Heart left ventricle (tissue), 16 donors: ENCODE measurements around the gene EFNB3. TPM values are rescaled to one million over a fixed set of nuclear protein-coding genes. Genes with fewer than 3 reads are reported as not detected.

Experiments used
- ATAC-seq, 4 donors: fragments of 200-7000 bp; cut with Tn5 transposase; one replicate each; pipeline ENCODE4 v1.9.1; 2020 to 2022; ENCODE audit warnings: moderate library complexity in 4 of 4, mild to moderate bottlenecking in 3 of 4, moderate number of reproducible peaks in 1 of 4
- DNase-seq, 5 donors: peaks; one replicate each; pipeline ENCODE4 v3.0.0-alpha.2; 2020
- H3K27ac ChIP-seq, 12 donors: fragments of 200-600 bp; sonication (generic) in 4 of 12; one replicate each; pipeline versions ENCODE4 v1.5.0 to v1.8.0; 2016 to 2022; ENCODE audit warnings: mild to moderate bottlenecking in 2 of 12
- H3K27me3 ChIP-seq, 9 donors: fragments of 200-600 bp; sonication (generic) in 2 of 9; one replicate each; pipeline versions ENCODE4 v1.5.1 to v1.8.0; 2016 to 2022; ENCODE audit warnings: mild to moderate bottlenecking in 3 of 9
- H3K36me3 ChIP-seq, 9 donors: fragments of 200-600 bp; sonication (generic) in 2 of 9; one replicate each; pipeline versions ENCODE4 v1.5.0 to v1.8.0; 2018 to 2022; ENCODE audit warnings: mild to moderate bottlenecking in 2 of 9
- H3K4me1 ChIP-seq, 12 donors: fragments of 200-600 bp; sonication (generic) in 4 of 12; one replicate each; pipeline versions ENCODE4 v1.5.0 to v1.8.0; 2016 to 2022; ENCODE audit warnings: mild to moderate bottlenecking in 3 of 12
- H3K4me3 ChIP-seq, 12 donors: fragments of 200-600 bp; sonication (generic) in 4 of 12; one replicate each; pipeline versions ENCODE4 v1.5.0 to v1.8.0; 2017 to 2022; ENCODE audit warnings: mild to moderate bottlenecking in 9 of 12, moderate library complexity in 4 of 12
- H3K9me3 ChIP-seq, 12 donors: fragments of 200-600 bp; sonication (generic) in 4 of 12; one replicate each; pipeline versions ENCODE4 v1.5.0 to v1.8.0; 2016 to 2022; ENCODE audit warnings: mild to moderate bottlenecking in 1 of 12
- CTCF ChIP-seq, 12 donors: fragments of 200-600 bp; sonication (generic) in 4 of 12; IDR thresholded peaks; one replicate each; pipeline versions ENCODE4 v1.5.0 to v1.8.0; 2018 to 2022; ENCODE audit warnings: antibody characterized with exemption in 12 of 12, mild to moderate bottlenecking in 5 of 12
- POLR2A ChIP-seq, 2 donors: fragments of 450-650 bp; IDR thresholded peaks; one replicate each; pipeline ENCODE4 v1.6.1; 2017; ENCODE audit warnings: antibody characterized with exemption in 2 of 2, mild to moderate bottlenecking in 2 of 2, moderate library complexity in 2 of 2
- WGBS, 4 donors: extraction: QIAGEN DNeasy Blood & Tissue Kit in 2 of 4; methylation state at CpG; one replicate each; pipeline versions ENCODE4 v1.1.5 to v1.1.7; 2013 to 2018; 5-methylcytosine and 5-hydroxymethylcytosine counted together
- intact Hi-C, 10 donors: fragments of 100-400 bp; cut with DNase I; formaldehyde crosslinking; loops; one replicate each; pipeline versions ENCODE4 v1.11.1 to v1.14.2; 2022
- polyA plus RNA-seq, 2 donors: library from polyadenylated mRNA; stranded (reverse); fragments of 200-250 nt; gene quantifications; one replicate each; pipeline ENCODE4 v1.2.3, GENCODE V29; 2013
- total RNA-seq, 9 donors: library from RNA; depleted of rRNA in 2 of 9; stranded (reverse); fragments of >200 nt in 2 of 9; fragmentation: NEBNext Ultra II Directional in 3 of 9; extraction: Animal tissue kit (Norgen Biotek cat#: 25700) in 3 of 9; gene quantifications; one replicate each; pipeline versions ENCODE4 v1.1.0 to v1.2.4, GENCODE V29; 2016 to 2023
- donor health status: ischemic (EF 13 %, LVEDD 7.1; RV severe dilation, severe dysfunction).
- donor health status: healthy with polysubstance abuse.
- donor health status: DM: no; HTN: yes; CAD: no.
- donor health status: DM: no; HTN: no; CAD: no.
- donor health status: ischemic (EF 25% LVEDD 6.9; RV normal size, moderate dysfunction).
- donor health status: ischemic (EF 25% LVEDD 5.7; RV mildly dilated, moderate dysfunction).
- donor health status: healthy.
- donor health status: DM: yes; HTN: yes; CAD: no.
- donor health status: ischemic (EF 35%, LVEDD 5.7; RV mildly dilated, moderate dysfunction).
- donor health status: nonischemic (EF 11% LVEDD 7.7; RV severe dilation, severe dysfunction).
- donor health status: DM: yes; HTN: yes; CAD: no.
- donor health status: PGD.
- donor health status: ischemic (EF 29% LVEDD 5.4; RV normal size, mild dysfunction).
- donor health status: nonischemic (EF 23%, LVEDD 6.1; RV moderate dilation, normal function).

EFNB3 gene
- total and polyA plus RNA-seq, 11 donors = 0.10 to 4.6 (median 0.36) TPM

- peaks cover 0 to 10% (median 5%) of the 10 kb centered on the region in 12 donors for H3K4me1 ChIP-seq
- WGBS, 4 donors = 67 to 77% (median 71%) methylated on average over 4 of the region's 4 CpGs
- H3K27me3 ChIP-seq = no peaks in the 10 kb centered on the region
- peaks cover 0 to 6% (median 0%) of the 10 kb centered on the region in 12 donors for H3K9me3 ChIP-seq
- no peak overlapping the region for H3K4me3 ChIP-seq
- intact Hi-C loops = no loop called here
- no peaks in the 10 kb centered on the region for H3K36me3 ChIP-seq
- no peak for ATAC-seq
- no peak for DNase-seq
- H3K27ac ChIP-seq = no peak overlapping the region
- no peak for TF ChIP-seq CTCF (IDR thresholded peaks at IDR 0.05)
- TF ChIP-seq POLR2A (IDR thresholded peaks at IDR 0.05) = no peak
These were observed 45.4 kb downstream of the EFNB3 start for GRCh38 chr17:7750321-7750821.

- Histone ChIP-seq H3K27ac (no peak overlapping the region), H3K9me3 (peaks cover 0 to 6% (median 0%) of the 10 kb centered on the region in 12 donors), H3K4me1 (no peaks in the 10 kb centered on the region), H3K27me3 (no peaks in the 10 kb centered on the region), H3K4me3 (no peak overlapping the region), H3K36me3 (no peaks in the 10 kb centered on the region)
- ATAC-seq (no peak), DNase-seq (no peak)
- whole genome bisulfite sequencing, 4 donors = 82 to 97% (median 88%) methylated on average over 4 to 8 of the region's 8 CpGs
- intact Hi-C loops = no loop called here
- no peak for TF ChIP-seq POLR2A (IDR thresholded peaks at IDR 0.05)
- no peak for TF ChIP-seq CTCF (IDR thresholded peaks at IDR 0.05)
These were observed 49.7 kb downstream of the EFNB3 start for GRCh38 chr17:7754656-7755055.

- Histone ChIP-seq H3K27ac (no peak overlapping the region), H3K9me3 (peaks cover 0 to 2% (median 0%) of the 10 kb centered on the region in 12 donors), H3K36me3 (no peaks in the 10 kb centered on the region), H3K4me3 (no peak overlapping the region), H3K27me3 (no peaks in the 10 kb centered on the region), H3K4me1 (no peaks in the 10 kb centered on the region)
- TF ChIP-seq CTCF (IDR thresholded peaks at IDR 0.05) = no peak
- TF ChIP-seq POLR2A (IDR thresholded peaks at IDR 0.05) = no peak
- no peak for DNase-seq
- 55 to 69% (median 61%) methylated on average over 9 of the region's 9 CpGs for WGBS, 4 donors
- intact Hi-C loops = no loop called here
- no peak for ATAC-seq
These were observed 50.3 kb downstream of the EFNB3 start for GRCh38 chr17:7755095-7755890.

- H3K27ac ChIP-seq = no peak overlapping the region
- no peaks in the 10 kb centered on the region for H3K27me3 ChIP-seq
- DNase-seq = no peak
- no peaks in the 10 kb centered on the region for H3K36me3 ChIP-seq
- H3K9me3 ChIP-seq = no peaks in the 10 kb centered on the region
- H3K4me3 ChIP-seq = no peak overlapping the region
- no peaks in the 10 kb centered on the region for H3K4me1 ChIP-seq
- ATAC-seq = no peak
- WGBS, 4 donors = 88 to 91% (median 89%) methylated on average over 14 of the region's 14 CpGs
- intact Hi-C loops = no loop called here
- TF ChIP-seq POLR2A (IDR thresholded peaks at IDR 0.05) (no peak), CTCF (IDR thresholded peaks at IDR 0.05) (no peak)
These were observed 52.0 kb downstream of the EFNB3 start for GRCh38 chr17:7756968-7757367.

Other genes starting within 250 kb of the EFNB3 start
- 10 to 100 TPM; 51.8 to 77.2 (median 59.5) TPM for gene ZBTB4, start 225.6 kb upstream of the EFNB3 start, total RNA-seq
- gene ZBTB4, start 225.6 kb upstream of the EFNB3 start, polyA plus RNA-seq = 10 to 100 TPM; 29.3 to 35.3 TPM
- not detected for gene SLC35G6, start 223.8 kb upstream of the EFNB3 start, total RNA-seq
- under 1 TPM in 1 of 2 donors, not detected in 1; 0.08 TPM for gene SLC35G6, start 223.8 kb upstream of the EFNB3 start, polyA plus RNA-seq
- gene POLR2A, start 220.8 kb upstream of the EFNB3 start, total RNA-seq = 10 to 100 TPM; 31.4 to 77.6 (median 50.7) TPM
- 10 to 100 TPM; 17.3 to 18.5 TPM for gene POLR2A, start 220.8 kb upstream of the EFNB3 start, polyA plus RNA-seq
- gene TNFSF12, start 156.1 kb upstream of the EFNB3 start, total RNA-seq = 10 to 100 TPM; 20.3 to 49.5 (median 35.1) TPM
- 10 to 100 TPM; 19.6 to 36.8 TPM for gene TNFSF12, start 156.1 kb upstream of the EFNB3 start, polyA plus RNA-seq
- 10 to 100 TPM in 3 of 9 donors, 1 to 10 TPM in 6; 3.7 to 43.0 (median 6.4) TPM for gene TNFSF13, start 146.5 kb upstream of the EFNB3 start, total RNA-seq
- gene TNFSF13, start 146.5 kb upstream of the EFNB3 start, polyA plus RNA-seq = 1 to 10 TPM; 6.9 to 7.1 TPM
- gene SENP3, start 143.3 kb upstream of the EFNB3 start, total RNA-seq = 10 to 100 TPM; 26.4 to 59.5 (median 28.9) TPM
- gene SENP3, start 143.3 kb upstream of the EFNB3 start, polyA plus RNA-seq = 10 to 100 TPM; 29.1 to 65.5 TPM
- 100 to 1,000 TPM in 2 of 9 donors, 10 to 100 TPM in 6, 1 to 10 TPM in 1; 9.9 to 324 (median 22.5) TPM for gene CD68, start 125.6 kb upstream of the EFNB3 start, total RNA-seq
- gene CD68, start 125.6 kb upstream of the EFNB3 start, polyA plus RNA-seq = 10 to 100 TPM; 11.3 to 46.7 TPM
- gene MPDU1, start 121.3 kb upstream of the EFNB3 start, total RNA-seq = 10 to 100 TPM; 18.4 to 90.1 (median 25.4) TPM
- gene MPDU1, start 121.3 kb upstream of the EFNB3 start, polyA plus RNA-seq = 100 to 1,000 TPM in 1 of 2 donors, 10 to 100 TPM in 1; 33.3 to 106 TPM
- 1 to 10 TPM in 4 of 9 donors, under 1 TPM in 4, not detected in 1; 0.65 to 8.0 (median 1.2) TPM for gene SOX15, start 115.1 kb upstream of the EFNB3 start, total RNA-seq
- gene SOX15, start 115.1 kb upstream of the EFNB3 start, polyA plus RNA-seq = 1 to 10 TPM in 1 of 2 donors, under 1 TPM in 1; 0.32 to 2.2 TPM
- 100 to 1,000 TPM in 4 of 9 donors, 10 to 100 TPM in 5; 68.0 to 121 (median 98.6) TPM for gene FXR2, start 90.3 kb upstream of the EFNB3 start, total RNA-seq
- 100 to 1,000 TPM in 1 of 2 donors, 10 to 100 TPM in 1; 72.4 to 123 TPM for gene FXR2, start 90.3 kb upstream of the EFNB3 start, polyA plus RNA-seq
- gene SAT2, start 77.4 kb upstream of the EFNB3 start, total RNA-seq = 10 to 100 TPM; 50.0 to 76.0 (median 57.3) TPM
- gene SAT2, start 77.4 kb upstream of the EFNB3 start, polyA plus RNA-seq = 100 to 1,000 TPM; 113 to 131 TPM
- gene SHBG, start 75.1 kb upstream of the EFNB3 start, total RNA-seq = 1 to 10 TPM in 1 of 9 donors, under 1 TPM in 4, not detected in 4; 0.56 to 1.1 (median 0.66) TPM
- under 1 TPM; 0.28 to 0.61 TPM for gene SHBG, start 75.1 kb upstream of the EFNB3 start, polyA plus RNA-seq
- 1 to 10 TPM; 1.3 to 6.6 (median 2.9) TPM for gene ATP1B2, start 54.3 kb upstream of the EFNB3 start, total RNA-seq
- 1 to 10 TPM in 1 of 2 donors, under 1 TPM in 1; 0.60 to 2.6 TPM for gene ATP1B2, start 54.3 kb upstream of the EFNB3 start, polyA plus RNA-seq
- gene TP53, start 17.7 kb upstream of the EFNB3 start, total RNA-seq = 10 to 100 TPM; 10.0 to 44.6 (median 12.8) TPM
- gene TP53, start 17.7 kb upstream of the EFNB3 start, polyA plus RNA-seq = 1 to 10 TPM; 6.8 to 9.0 TPM
- gene WRAP53, start 16.7 kb upstream of the EFNB3 start, total RNA-seq = 1 to 10 TPM; 3.7 to 9.8 (median 4.8) TPM
- gene WRAP53, start 16.7 kb upstream of the EFNB3 start, polyA plus RNA-seq = 10 to 100 TPM in 1 of 2 donors, 1 to 10 TPM in 1; 5.4 to 12.0 TPM
- under 1 TPM in 5 of 9 donors, not detected in 4; 0.02 to 0.56 (median 0.05) TPM for gene DNAH2, start 12.5 kb downstream of the EFNB3 start, total RNA-seq
- gene DNAH2, start 12.5 kb downstream of the EFNB3 start, polyA plus RNA-seq = under 1 TPM; 0.04 TPM
- 10 to 100 TPM in 8 of 9 donors, 1 to 10 TPM in 1; 7.4 to 29.3 (median 24.8) TPM for gene KDM6B, start 129.0 kb downstream of the EFNB3 start, total RNA-seq
- 10 to 100 TPM; 11.6 to 14.4 TPM for gene KDM6B, start 129.0 kb downstream of the EFNB3 start, polyA plus RNA-seq
- 100 to 1,000 TPM in 1 of 9 donors, 10 to 100 TPM in 8; 16.7 to 130 (median 27.0) TPM for gene TMEM88, start 149.9 kb downstream of the EFNB3 start, total RNA-seq
- 100 to 1,000 TPM in 1 of 2 donors, 10 to 100 TPM in 1; 97.7 to 112 TPM for gene TMEM88, start 149.9 kb downstream of the EFNB3 start, polyA plus RNA-seq
- 100 to 1,000 TPM in 1 of 9 donors, 10 to 100 TPM in 8; 60.9 to 141 (median 72.4) TPM for gene NAA38, start 152.4 kb downstream of the EFNB3 start, total RNA-seq
- 100 to 1,000 TPM in 1 of 2 donors, 10 to 100 TPM in 1; 75.2 to 179 TPM for gene NAA38, start 152.4 kb downstream of the EFNB3 start, polyA plus RNA-seq
- gene CYB5D1, start 152.8 kb downstream of the EFNB3 start, total RNA-seq = 10 to 100 TPM in 8 of 9 donors, 1 to 10 TPM in 1; 9.3 to 20.4 (median 16.6) TPM
- 10 to 100 TPM; 11.7 to 15.5 TPM for gene CYB5D1, start 152.8 kb downstream of the EFNB3 start, polyA plus RNA-seq
- gene CHD3, start 183.6 kb downstream of the EFNB3 start, total RNA-seq = 10 to 100 TPM in 6 of 9 donors, 1 to 10 TPM in 3; 6.7 to 30.6 (median 13.6) TPM
- 10 to 100 TPM; 17.5 to 17.9 TPM for gene CHD3, start 183.6 kb downstream of the EFNB3 start, polyA plus RNA-seq
- 1 to 10 TPM in 5 of 9 donors, under 1 TPM in 4; 0.51 to 4.9 (median 1.1) TPM for gene RNF227, start 211.1 kb downstream of the EFNB3 start, total RNA-seq
- under 1 TPM; 0.79 to 0.88 TPM for gene RNF227, start 211.1 kb downstream of the EFNB3 start, polyA plus RNA-seq
- 1 to 10 TPM in 2 of 9 donors, under 1 TPM in 5, not detected in 2; 0.19 to 1.7 (median 0.38) TPM for gene KCNAB3, start 224.7 kb downstream of the EFNB3 start, total RNA-seq
- gene KCNAB3, start 224.7 kb downstream of the EFNB3 start, polyA plus RNA-seq = under 1 TPM; 0.22 to 0.88 TPM
- gene TRAPPC1, start 226.7 kb downstream of the EFNB3 start, total RNA-seq = 100 to 1,000 TPM in 6 of 9 donors, 10 to 100 TPM in 3; 60.8 to 170 (median 125) TPM
- 100 to 1,000 TPM; 136 to 156 TPM for gene TRAPPC1, start 226.7 kb downstream of the EFNB3 start, polyA plus RNA-seq
- 10 to 100 TPM in 4 of 9 donors, 1 to 10 TPM in 5; 7.9 to 19.2 (median 9.7) TPM for gene CNTROB, start 227.0 kb downstream of the EFNB3 start, total RNA-seq
- gene CNTROB, start 227.0 kb downstream of the EFNB3 start, polyA plus RNA-seq = 10 to 100 TPM; 11.2 to 15.4 TPM